H9 (cell line): ENCODE results near the gene PTH2R. TPM values are rescaled to one million over a fixed set of nuclear protein-coding genes. Genes with fewer than 3 reads are reported as not detected.
"Not testable (repeated sequence)": the region's sequence is repeated elsewhere in the genome, so short reads cannot be mapped to it uniquely, and the experiment has no call there.

Source experiments
- DNase-seq: peaks from one replicate; pipeline ENCODE4 v3.0.0-alpha.2; 2017
- H2AFZ ChIP-seq: one replicate; pipeline ENCODE4 v1.6.1; 2013; ENCODE audit warnings: mild to moderate bottlenecking, low read length, control low read depth, moderate library complexity
- H2AK5ac ChIP-seq: 2 replicates; pipeline ENCODE4 v1.6.1; 2013; ENCODE audit warnings: low read length, control low read depth, mixed read lengths; ENCODE audit not compliant: insufficient read length
- H2BK120ac ChIP-seq: one replicate; pipeline ENCODE4 v1.6.1; 2013; ENCODE audit warnings: low read depth, mild to moderate bottlenecking, low read length, control low read depth, inconsistent platforms; ENCODE audit not compliant: poor library complexity, severe bottlenecking
- H2BK12ac ChIP-seq: 2 replicates; pipeline ENCODE4 v1.6.1; 2013; ENCODE audit warnings: low read length, control low read depth, mixed read lengths, low read depth; ENCODE audit not compliant: insufficient read length
- H2BK15ac ChIP-seq: 2 replicates; pipeline ENCODE4 v1.6.1; 2013; ENCODE audit warnings: low read depth, low read length, control low read depth
- H2BK20ac ChIP-seq: one replicate; pipeline ENCODE4 v1.6.1; 2013; ENCODE audit warnings: low read depth, mild to moderate bottlenecking, low read length, control low read depth, inconsistent platforms; ENCODE audit not compliant: poor library complexity, severe bottlenecking
- H2BK5ac ChIP-seq: 2 replicates; pipeline ENCODE4 v1.6.1; 2013; ENCODE audit warnings: low read length, control low read depth, mixed read lengths; ENCODE audit not compliant: insufficient read length
- H3K14ac ChIP-seq: 2 replicates; pipeline ENCODE4 v1.6.1; 2013; ENCODE audit warnings: low read length, control low read depth; ENCODE audit not compliant: insufficient read depth
- H3K18ac ChIP-seq: 2 replicates; pipeline ENCODE4 v1.6.1; 2013; ENCODE audit warnings: low read depth, mild to moderate bottlenecking, mixed read lengths, low read length, control low read depth; ENCODE audit not compliant: insufficient read length
- H3K23ac ChIP-seq: 2 replicates; pipeline ENCODE4 v1.6.1; 2013; ENCODE audit warnings: low read length, control low read depth, mixed read lengths, low read depth; ENCODE audit not compliant: insufficient read length
- H3K23me2 ChIP-seq: 2 replicates; pipeline ENCODE4 v1.6.1; 2013; ENCODE audit warnings: low read depth, mild to moderate bottlenecking, mixed read lengths, low read length, control low read depth; ENCODE audit not compliant: insufficient read length, poor library complexity, severe bottlenecking
- H3K27ac ChIP-seq: 2 replicates; pipeline ENCODE4 v1.5.1; 2013; ENCODE audit warnings: low read length, control low read depth, mixed read lengths, low read depth; ENCODE audit not compliant: insufficient read length
- H3K27me3 ChIP-seq: 2 replicates; pipeline ENCODE4 v1.6.1; 2013; ENCODE audit warnings: low read length, control low read depth, inconsistent platforms; ENCODE audit not compliant: insufficient read depth
- H3K4ac ChIP-seq: 2 replicates; pipeline ENCODE4 v1.6.1; 2013; ENCODE audit warnings: low read depth, mild to moderate bottlenecking, control low read depth, inconsistent platforms, low read length, moderate library complexity
- H3K4me1 ChIP-seq: 2 replicates; pipeline ENCODE4 v1.6.1; 2013; ENCODE audit warnings: low read length, control low read depth, inconsistent platforms; ENCODE audit not compliant: insufficient read depth
- H3K4me2 ChIP-seq: 2 replicates; pipeline ENCODE4 v1.6.1; 2013; ENCODE audit warnings: low read length, control low read depth, mixed read lengths; ENCODE audit not compliant: insufficient read length, insufficient read depth
- H3K56ac ChIP-seq: 2 replicates; pipeline ENCODE4 v1.6.1; 2013; ENCODE audit warnings: low read depth, mild to moderate bottlenecking, mixed read lengths, low read length, control low read depth; ENCODE audit not compliant: insufficient read length
- H3K79me1 ChIP-seq: 2 replicates; pipeline ENCODE4 v1.6.1; 2013; ENCODE audit warnings: low read depth, mild to moderate bottlenecking, moderate library complexity, low read length, control low read depth, inconsistent platforms; ENCODE audit not compliant: insufficient read depth, poor library complexity, severe bottlenecking
- H3K79me2 ChIP-seq: 2 replicates; pipeline ENCODE4 v1.6.1; 2013; ENCODE audit warnings: low read length, control low read depth, inconsistent platforms; ENCODE audit not compliant: insufficient read depth
- H3K9ac ChIP-seq: 2 replicates; pipeline ENCODE4 v1.6.1; 2013; ENCODE audit warnings: low read length, control low read depth, mixed read lengths; ENCODE audit not compliant: insufficient read length; ENCODE audit errors: extremely low read depth
- H3K9me3 ChIP-seq: one replicate; pipeline ENCODE4 v1.6.1; 2013; ENCODE audit warnings: low read depth, low read length, inconsistent platforms; ENCODE audit not compliant: control insufficient read depth
- H3T11ph ChIP-seq: one replicate; pipeline ENCODE4 v1.6.1; 2013; ENCODE audit warnings: mild to moderate bottlenecking, low read length, control low read depth, inconsistent platforms
- H4K20me1 ChIP-seq: one replicate; pipeline ENCODE4 v1.6.1; 2013; ENCODE audit not compliant: control insufficient read depth, insufficient read length, insufficient read depth
- H4K5ac ChIP-seq: 2 replicates; pipeline ENCODE4 v1.6.1; 2013; ENCODE audit warnings: low read depth, mild to moderate bottlenecking, mixed read lengths, low read length, control low read depth; ENCODE audit not compliant: insufficient read length
- H4K8ac ChIP-seq: replicated peaks from 2 replicates; pipeline ENCODE4 v1.6.1; 2013; ENCODE audit warnings: low read length, control low read depth, mixed read lengths, low read depth; ENCODE audit not compliant: insufficient read length
- H4K91ac ChIP-seq: 2 replicates; pipeline ENCODE4 v1.6.1; 2013; ENCODE audit warnings: low read depth, mild to moderate bottlenecking, moderate library complexity, mixed read lengths, low read length, control low read depth; ENCODE audit not compliant: insufficient read length
- H3K27ac Mint-ChIP-seq, 3 experiments: 2 replicates in 2 of 3; 3 replicates in 1 of 3; pipeline ENCODE4 v1.8.0; 2020 to 2021; ENCODE audit warnings: mixed read lengths in 3 of 3, mild to moderate bottlenecking in 1 of 3, moderate library complexity in 1 of 3
- H3K27me3 Mint-ChIP-seq: 2 replicates; pipeline ENCODE4 v1.8.0; 2021; ENCODE audit warnings: low read depth, mild to moderate bottlenecking, moderate library complexity, mixed read lengths
- H3K36me3 Mint-ChIP-seq, 3 experiments: 2 replicates in 2 of 3; 3 replicates in 1 of 3; pipeline ENCODE4 v1.8.0; 2020 to 2021; ENCODE audit warnings: low read depth in 3 of 3, mixed read lengths in 3 of 3; ENCODE audit not compliant: insufficient read depth in 1 of 3
- H3K4me1 Mint-ChIP-seq, 2 experiments: 2 replicates each; pipeline ENCODE4 v1.8.0; 2020; ENCODE audit warnings: mixed read lengths in 2 of 2
- H3K4me3 Mint-ChIP-seq, 2 experiments: 2 replicates in 1 of 2; 3 replicates in 1 of 2; pipeline ENCODE4 v1.8.0; 2020 to 2021; ENCODE audit warnings: mild to moderate bottlenecking in 2 of 2, mixed read lengths in 2 of 2, moderate library complexity in 1 of 2
- H3K9me3 Mint-ChIP-seq, 2 experiments: 2 replicates in 1 of 2; 3 replicates in 1 of 2; pipeline ENCODE4 v1.8.0; 2020; ENCODE audit warnings: mild to moderate bottlenecking in 2 of 2, mixed read lengths in 2 of 2, moderate library complexity in 1 of 2
- CTCF ChIP-seq: fragments of 200-600 bp; sonication (generic); conservative IDR thresholded peaks from 3 replicates; pipeline ENCODE4 v1.8.0; 2021; ENCODE audit warnings: antibody characterized with exemption, mild to moderate bottlenecking
- WGBS: extraction: QIAGEN DNeasy Blood & Tissue Kit; methylation state at CpG from one replicate; pipeline ENCODE4 v1.1.7; 2013; ENCODE audit warnings: missing lambda C conversion rate, low lambda C conversion rate, mixed read lengths; ENCODE audit not compliant: insufficient read length; ENCODE audit errors: extremely low coverage; 5-methylcytosine and 5-hydroxymethylcytosine counted together
- total RNA-seq: library from RNA; stranded (reverse); gene quantifications from 2 replicates; pipeline ENCODE4 v1.2.1, GENCODE V29; 2021

The PTH2R gene
- total RNA-seq, 1 experiment from 2014 or later: 0.20 TPM

GRCh38 chr2:208502288-208502687 is 95.7 kb downstream of the PTH2R start:
- Histone ChIP-seq H4K5ac (no peak overlapping the region), H4K8ac (no peak overlapping the region), H3K18ac (no peak overlapping the region), H4K20me1 (no peaks in the 10 kb centered on the region), H3K23ac (no peak overlapping the region), H3K9me3 (no peaks in the 10 kb centered on the region), H3K79me1 (no peaks in the 10 kb centered on the region), H2BK5ac (no peak overlapping the region), H3K56ac (no peak overlapping the region), H3K4me1 (no peaks in the 10 kb centered on the region), H2BK12ac (no peak overlapping the region), H3K4me2 (no peak overlapping the region), H3K27me3 (no peaks in the 10 kb centered on the region), H2AFZ (no peak overlapping the region), H2BK15ac (no peak overlapping the region), H2BK120ac (no peak overlapping the region), H3K4ac (no peak overlapping the region), H3K9ac (no peak overlapping the region), H3K79me2 (no peaks in the 10 kb centered on the region), H2BK20ac (no peak overlapping the region), H3K14ac (no peak overlapping the region), H3K23me2 (no peaks in the 10 kb centered on the region), H3T11ph (no peak overlapping the region), H4K91ac (no peak overlapping the region), H2AK5ac (no peak overlapping the region), H3K27ac (no peak overlapping the region)
- Mint-ChIP-seq H3K27me3 (peaks cover 2% of the 10 kb centered on the region), H3K27ac (no peak overlapping the region), H3K9me3 (peaks cover 4 to 5% of the 10 kb centered on the region in 2 experiments; a peak in 1 of 5 replicates), H3K36me3 (peaks cover 0 to 4% (median 2%) of the 10 kb centered on the region in 3 experiments; a peak in 3 of 7 replicates), H3K4me3 (no peak overlapping the region), H3K4me1 (peaks cover 10% of the 10 kb centered on the region in 2 experiments)
- TF ChIP-seq CTCF: no peak
- no peak for DNase-seq

- H3K23ac ChIP-seq, H3K9me3 Mint-ChIP-seq, H3K4ac ChIP-seq, H3T11ph ChIP-seq, H4K91ac ChIP-seq, H3K56ac ChIP-seq, H2AFZ ChIP-seq, H3K27ac Mint-ChIP-seq, H2BK20ac ChIP-seq, H3K18ac ChIP-seq, H3K4me2 ChIP-seq, H4K20me1 ChIP-seq, H3K79me2 ChIP-seq, H3K4me1 ChIP-seq, H4K5ac ChIP-seq, H3K4me3 Mint-ChIP-seq, DNase-seq, H2BK15ac ChIP-seq, H2AK5ac ChIP-seq, H3K27me3 Mint-ChIP-seq, H2BK12ac ChIP-seq, H3K9me3 ChIP-seq, H3K9ac ChIP-seq, H4K8ac ChIP-seq, H3K14ac ChIP-seq, H3K27ac ChIP-seq, H3K36me3 Mint-ChIP-seq, H3K23me2 ChIP-seq, H2BK120ac ChIP-seq, H3K79me1 ChIP-seq, H2BK5ac ChIP-seq, H3K27me3 ChIP-seq: not testable (repeated sequence)
- WGBS: no CpG with 5 or more reads among the region's 3 CpGs
- peaks cover 10% of the 10 kb centered on the region in 2 experiments for H3K4me1 Mint-ChIP-seq
Measured at GRCh38 chr2:208505365-208505764, 98.8 kb downstream of the PTH2R start.
